Stomach (tissue), 4 donors: ENCODE measurements around the gene AR.

Experiments used
- CTCF ChIP-seq, 7 experiments: fragments of 450-650 bp in 4 of 7; fragments of 200-600 bp in 3 of 7; sonication (generic) in 3 of 7; IDR thresholded peaks; one replicate each; pipeline ENCODE4 v1.5.1; 2016 to 2019; ENCODE audit warnings: antibody characterized with exemption in 7 of 7, control low read depth in 2 of 7, mild to moderate bottlenecking in 1 of 7
- POLR2A ChIP-seq, 4 donors: fragments of 450-650 bp; IDR thresholded peaks; one replicate each; pipeline ENCODE4 v1.6.1; 2016; ENCODE audit warnings: antibody characterized with exemption in 4 of 4, control low read depth in 2 of 4, mild to moderate bottlenecking in 1 of 4, moderate library complexity in 1 of 4
- POLR2AphosphoS5 ChIP-seq, 3 donors: sonication (generic); formaldehyde crosslinking; IDR thresholded peaks; one replicate each; pipeline ENCODE4 v1.6.1; 2016; ENCODE audit warnings: antibody characterized with exemption in 3 of 3

DNA sequence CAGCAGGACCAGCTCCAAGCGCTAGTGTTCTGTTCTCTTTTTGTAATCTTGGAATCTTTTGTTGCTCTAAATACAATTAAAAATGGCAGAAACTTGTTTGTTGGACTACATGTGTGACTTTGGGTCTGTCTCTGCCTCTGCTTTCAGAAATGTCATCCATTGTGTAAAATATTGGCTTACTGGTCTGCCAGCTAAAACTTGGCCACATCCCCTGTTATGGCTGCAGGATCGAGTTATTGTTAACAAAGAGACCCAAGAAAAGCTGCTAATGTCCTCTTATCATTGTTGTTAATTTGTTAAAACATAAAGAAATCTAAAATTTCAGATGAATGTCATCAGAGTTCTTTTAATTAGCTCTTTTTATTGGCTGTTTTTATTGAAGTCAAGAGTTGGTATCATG lies 186.5 kb downstream of the AR start:
- TF ChIP-seq CTCF (IDR thresholded peaks at IDR 0.05) (no peak), POLR2AphosphoS5 (IDR thresholded peaks at IDR 0.05) (no peak), POLR2A (IDR thresholded peaks at IDR 0.05) (no peak)
